Measurements from ENCODE around the gene HES7.

GRCh38 chr17:8158267-8159031 lies 34.5 kb upstream of the HES7 start:
- TF ChIP-seq CTCF (IDR thresholded peaks at IDR 0.05; ENCODE audit: poor library complexity, severe bottlenecking) (peak; percentile 79), POLR2AphosphoS5 (IDR thresholded peaks at IDR 0.05) (peak; percentile 12), EZH2 (IDR thresholded peaks at IDR 0.05; ENCODE audit: borderline replicate concordance, insufficient read depth, low read length, poor library complexity, severe bottlenecking) (no peak), TAF1 (IDR thresholded peaks at IDR 0.05; ENCODE audit: low read depth) (no peak), EP300 (conservative IDR thresholded peaks at IDR 0.05; ENCODE audit: poor library complexity, severe bottlenecking) (no peak), REST (IDR thresholded peaks at IDR 0.05; ENCODE audit: borderline replicate concordance) (no peak)

Data from neural cell (in vitro differentiated cells).